HEK293T (cell line): Measurements from ENCODE around the gene NOL6.
"Not testable (repeated sequence)": the region's sequence is repeated elsewhere in the genome, so short reads cannot be mapped to it uniquely, and the experiment has no call there.

Experiments used
- CTCF ChIA-PET: fragments of 350-600 bp; formaldehyde crosslinking; extraction: SDS; loops from one replicate; lab custom pipeline; 2021; ENCODE audit warnings: antibody characterized with exemption, inconsistent platforms; lab: Yijun Ruan, JAX
- POLR2A ChIA-PET: fragments of 350-600 bp; formaldehyde crosslinking; extraction: SDS; loops from one replicate; lab custom pipeline; 2020; ENCODE audit warnings: antibody characterized with exemption, inconsistent platforms; lab: Yijun Ruan, JAX
- DNase-seq: peaks from one replicate; pipeline ENCODE4 v3.0.0; 2012; ENCODE audit warnings: mixed read lengths; ENCODE audit errors: extremely low spot score
- ARNT ChIP-seq: fragments of 450-650 bp; IDR thresholded peaks from 2 replicates; pipeline ENCODE4 v1.6.1; 2017; ENCODE audit warnings: mild to moderate bottlenecking
- BHLHE40 ChIP-seq: fragments of 450-650 bp; IDR thresholded peaks from 2 replicates; pipeline ENCODE4 v1.6.1; 2016; ENCODE audit warnings: mild to moderate bottlenecking, moderate library complexity, borderline replicate concordance
- CTBP1 ChIP-seq: fragments of 450-650 bp; IDR thresholded peaks from 2 replicates; pipeline ENCODE4 v1.6.1; 2016; ENCODE audit warnings: borderline replicate concordance
- ELF4 ChIP-seq: fragments of 450-650 bp; IDR thresholded peaks from 2 replicates; pipeline ENCODE4 v1.6.1; 2017; ENCODE audit warnings: antibody characterized with exemption
- FOXA1 ChIP-seq: fragments of 450-650 bp; IDR thresholded peaks from 2 replicates; pipeline ENCODE4 v1.6.1; 2016; ENCODE audit warnings: mild to moderate bottlenecking
- FOXK2 ChIP-seq: fragments of 450-650 bp; IDR thresholded peaks from 2 replicates; pipeline ENCODE4 v1.6.1; 2016; ENCODE audit warnings: mild to moderate bottlenecking
- FOXM1 ChIP-seq: fragments of 450-650 bp; IDR thresholded peaks from 2 replicates; pipeline ENCODE4 v1.6.1; 2017; ENCODE audit warnings: mild to moderate bottlenecking, borderline replicate concordance
- HDGF ChIP-seq: fragments of 450-650 bp; IDR thresholded peaks from 2 replicates; pipeline ENCODE4 v1.6.1; 2017; ENCODE audit warnings: antibody characterized with exemption, borderline replicate concordance
- L3MBTL2 ChIP-seq: fragments of 450-650 bp; conservative IDR thresholded peaks from 2 replicates; pipeline ENCODE4 v1.6.1; 2016; ENCODE audit warnings: mild to moderate bottlenecking
- LEF1 ChIP-seq: fragments of 450-650 bp; IDR thresholded peaks from 2 replicates; pipeline ENCODE4 v1.6.1; 2017; ENCODE audit warnings: mild to moderate bottlenecking, borderline replicate concordance
- NFRKB ChIP-seq: fragments of 450-650 bp; IDR thresholded peaks from 2 replicates; pipeline ENCODE4 v1.6.1; 2016; ENCODE audit warnings: mild to moderate bottlenecking, moderate library complexity
- PKNOX1 ChIP-seq: fragments of 450-650 bp; IDR thresholded peaks from 2 replicates; pipeline ENCODE4 v1.6.1; 2016
- SP1 ChIP-seq: fragments of 450-650 bp; IDR thresholded peaks from 2 replicates; pipeline ENCODE4 v1.6.1; 2017
- SUZ12 ChIP-seq: fragments of 450-650 bp; IDR thresholded peaks from 2 replicates; pipeline ENCODE4 v1.6.1; 2016; ENCODE audit warnings: mild to moderate bottlenecking
- TARDBP ChIP-seq: fragments of 450-650 bp; IDR thresholded peaks from 2 replicates; pipeline ENCODE4 v1.6.1; 2016
- ZNF384 ChIP-seq: fragments of 450-650 bp; IDR thresholded peaks from 2 replicates; pipeline ENCODE4 v1.6.1; 2016

The NOL6 gene

GRCh38 chr9:33506626-33507370 is 33.1 kb upstream of the NOL6 start:
- TF ChIP-seq CTBP1 (no peak), ARNT (no peak), HDGF (no peak), ELF4 (no peak), SUZ12 (no peak), NFRKB (no peak), LEF1 (no peak), SP1 (no peak), BHLHE40 (no peak), FOXK2 (no peak), L3MBTL2 (no peak), FOXA1 (no peak), PKNOX1 (no peak)
- POLR2A ChIA-PET, result no interaction called here
- CTCF ChIA-PET, result no interaction called here
- no peak for DNase-seq

GRCh38 chr9:33498387-33498786 is 24.7 kb upstream of the NOL6 start:
- ChIA-PET CTCF (interaction anchor here (0.7 kb wide), 1 partner anchor 10 kb away, joined by 4 read pairs; no protein-coding TSS in a partner anchor), POLR2A (no interaction called here)
- DNase-seq, result no peak
- no peak for TF ChIP-seq NFRKB
- TF ChIP-seq ARNT, result no peak
- no peak for TF ChIP-seq PKNOX1
- TF ChIP-seq ZNF384, result no peak
- no peak for TF ChIP-seq HDGF
- TF ChIP-seq TARDBP, result no peak
- TF ChIP-seq FOXM1, result no peak
- no peak for TF ChIP-seq LEF1
- no peak for TF ChIP-seq BHLHE40
- TF ChIP-seq L3MBTL2, result no peak
- no peak for TF ChIP-seq ELF4
- TF ChIP-seq CTBP1, result no peak
- TF ChIP-seq FOXK2, result no peak
- TF ChIP-seq SUZ12, result no peak

- DNase-seq, POLR2A ChIA-PET, CTCF ChIA-PET: not testable (repeated sequence)
Observed at GRCh38 chr9:33493819-33494218, 20.1 kb upstream of the NOL6 start.

GRCh38 chr9:33489066-33489465 is 15.3 kb upstream of the NOL6 start:
- TF ChIP-seq HDGF, result no peak
- no peak for TF ChIP-seq SUZ12
- no peak for TF ChIP-seq ARNT
- no peak for TF ChIP-seq ELF4
- no peak for TF ChIP-seq CTBP1
- CTCF ChIA-PET, result interaction anchor here (0.8 kb wide), 1 partner anchor 13 kb away, joined by 3 read pairs; no protein-coding TSS in a partner anchor
- DNase-seq, result no peak
- POLR2A ChIA-PET, result no interaction called here

- POLR2A ChIA-PET, DNase-seq, CTCF ChIA-PET: not testable (repeated sequence)
Observed at GRCh38 chr9:33485312-33485711, 11.6 kb upstream of the NOL6 start.

GRCh38 chr9:33480976-33481375 is 7.3 kb upstream of the NOL6 start:
- POLR2A ChIA-PET, result no interaction called here
- no peak for TF ChIP-seq ELF4
- CTCF ChIA-PET, result no interaction called here
- no peak for DNase-seq

- no peak for TF ChIP-seq SUZ12
- TF ChIP-seq HDGF, result no peak
- no peak for TF ChIP-seq TARDBP
- no peak for TF ChIP-seq BHLHE40
- POLR2A ChIA-PET, result no interaction called here
- DNase-seq, result no peak
- CTCF ChIA-PET, result no interaction called here
Observed at GRCh38 chr9:33480106-33480505, 6.4 kb upstream of the NOL6 start.

- ChIA-PET POLR2A (interaction anchor here (1.5 kb wide), 1 partner anchor 48 kb away, joined by 6 read pairs; the partner anchor contains the start of gene ANKRD18B), CTCF (no interaction called here)
- TF ChIP-seq HDGF, result no peak
- TF ChIP-seq ZNF384, result no peak
- no peak for TF ChIP-seq NFRKB
- no peak for TF ChIP-seq SP1
- no peak for TF ChIP-seq PKNOX1
- no peak for TF ChIP-seq ELF4
- TF ChIP-seq TARDBP, result no peak
- no peak for TF ChIP-seq FOXM1
- no peak for TF ChIP-seq CTBP1
- TF ChIP-seq L3MBTL2, result no peak
- no peak for TF ChIP-seq FOXA1
- TF ChIP-seq FOXK2, result no peak
- TF ChIP-seq LEF1, result no peak
- no peak for TF ChIP-seq SUZ12
- no peak for TF ChIP-seq ARNT
- TF ChIP-seq BHLHE40, result no peak
- no peak for DNase-seq
Observed at GRCh38 chr9:33476503-33476902, 2.8 kb upstream of the NOL6 start.
